Left lung (tissue), 10 donors: ENCODE data around the gene UST. TPM values are rescaled to one million over a fixed set of nuclear protein-coding genes. Genes with fewer than 3 reads are reported as not detected.
A peak's percentile ranks its signal among the peaks of the same experiment; 100 is the strongest.

ENCODE experiments used
- ATAC-seq: fragments of 200-7000 bp; cut with Tn5 transposase; one replicate; pipeline ENCODE4 v1.9.1; 2020; ENCODE audit warnings: moderate library complexity
- DNase-seq, 4 donors: peaks; one replicate each; pipeline ENCODE4 v3.0.0-alpha.2; 2013 to 2020
- H3K27ac ChIP-seq, 2 donors: fragments of 200-600 bp; sonication (generic) in 1 of 2; one replicate each; pipeline versions ENCODE4 v1.5.0 to v1.8.0; 2020 to 2021
- H3K27me3 ChIP-seq, 2 donors: fragments of 200-600 bp; sonication (generic) in 1 of 2; one replicate each; pipeline versions ENCODE4 v1.5.0 to v1.8.0; 2020 to 2021
- H3K36me3 ChIP-seq, 2 donors: fragments of 200-600 bp; sonication (generic) in 1 of 2; one replicate each; pipeline versions ENCODE4 v1.5.0 to v1.8.0; 2020 to 2021
- H3K4me1 ChIP-seq, 2 donors: fragments of 200-600 bp; one replicate each; pipeline ENCODE4 v1.8.0; 2021
- H3K4me3 ChIP-seq, 2 donors: fragments of 200-600 bp; sonication (generic) in 1 of 2; one replicate each; pipeline versions ENCODE4 v1.5.0 to v1.8.0; 2020 to 2021; ENCODE audit warnings: mild to moderate bottlenecking in 1 of 2
- H3K9me3 ChIP-seq, 2 donors: fragments of 200-600 bp; sonication (generic) in 1 of 2; one replicate each; pipeline versions ENCODE4 v1.5.0 to v1.8.0; 2020 to 2021
- CTCF ChIP-seq, 2 donors: fragments of 200-600 bp; sonication (generic) in 1 of 2; IDR thresholded peaks; one replicate each; pipeline versions ENCODE4 v1.5.0 to v1.8.0; 2021; ENCODE audit warnings: antibody characterized with exemption in 2 of 2
- intact Hi-C, 2 donors: fragments of 100-400 bp; cut with DNase I; formaldehyde crosslinking; loops; one replicate each; pipeline versions ENCODE4 v1.11.2 to v1.14.2; 2022
- polyA plus RNA-seq, 6 donors: library from polyadenylated mRNA; unstranded; fragments of 120-200 nt; gene quantifications; one replicate each; pipeline ENCODE4 v1.2.1, GENCODE V29; 2013; ENCODE audit not compliant: insufficient read length in 6 of 6
- total RNA-seq, 2 donors: library from RNA; stranded (reverse); fragmentation: NEBNext Ultra II Directional; extraction: Animal tissue kit (Norgen Biotek cat#: 25700); gene quantifications; one replicate each; pipeline ENCODE4 v1.2.1, GENCODE V29; 2021
- donor health status: DM: no; HTN: yes; CAD: no.
- donor health status: DM: no; HTN: no; CAD: no.

UST gene
- total and polyA plus RNA-seq, 8 donors = 7.4 to 17.0 (median 9.5) TPM

- DNase-seq (no peak), ATAC-seq (no peak)
- intact Hi-C loops = no loop called here
- Histone ChIP-seq H3K4me1 (no peaks in the 10 kb centered on the region), H3K27ac (no peak overlapping the region), H3K9me3 (no peaks in the 10 kb centered on the region), H3K27me3 (no peaks in the 10 kb centered on the region), H3K4me3 (no peak overlapping the region), H3K36me3 (no peaks in the 10 kb centered on the region)
- TF ChIP-seq CTCF (IDR thresholded peaks at IDR 0.05) = no peak
These were observed 142.0 kb downstream of the UST start for GRCh38 chr6:148888856-148889255.

GRCh38 chr6:148890096-148890495 lies 143.3 kb downstream of the UST start:
- ATAC-seq (no peak), DNase-seq (no peak)
- Histone ChIP-seq H3K27me3 (no peaks in the 10 kb centered on the region), H3K27ac (no peak overlapping the region), H3K4me1 (no peaks in the 10 kb centered on the region), H3K4me3 (no peak overlapping the region), H3K9me3 (no peaks in the 10 kb centered on the region), H3K36me3 (no peaks in the 10 kb centered on the region)
- intact Hi-C loops = no loop called here
- no peak for TF ChIP-seq CTCF (IDR thresholded peaks at IDR 0.05)

GRCh38 chr6:148890652-148891404 lies 144.0 kb downstream of the UST start:
- DNase-seq = no peak
- Histone ChIP-seq H3K27me3 (no peaks in the 10 kb centered on the region), H3K4me3 (no peak overlapping the region), H3K4me1 (no peaks in the 10 kb centered on the region), H3K9me3 (no peaks in the 10 kb centered on the region), H3K27ac (no peak overlapping the region), H3K36me3 (no peaks in the 10 kb centered on the region)
- TF ChIP-seq CTCF (IDR thresholded peaks at IDR 0.05) = no peak
- no peak for ATAC-seq
- intact Hi-C loops = no loop called here

- intact Hi-C loops = no loop called here
- H3K4me1 ChIP-seq = no peaks in the 10 kb centered on the region
- ATAC-seq (no peak), DNase-seq (peak in 1 of 4 donors; percentile 27)
- H3K27me3 ChIP-seq = no peaks in the 10 kb centered on the region
- H3K27ac ChIP-seq = no peak overlapping the region
- H3K4me3 ChIP-seq = no peak overlapping the region
- no peaks in the 10 kb centered on the region for H3K9me3 ChIP-seq
- H3K36me3 ChIP-seq = no peaks in the 10 kb centered on the region
- no peak for TF ChIP-seq CTCF (IDR thresholded peaks at IDR 0.05)
These were observed 144.6 kb downstream of the UST start for GRCh38 chr6:148891405-148891783.

- Histone ChIP-seq H3K4me1 (no peaks in the 10 kb centered on the region), H3K4me3 (no peak overlapping the region), H3K27me3 (no peaks in the 10 kb centered on the region), H3K9me3 (no peaks in the 10 kb centered on the region), H3K27ac (no peak overlapping the region), H3K36me3 (no peaks in the 10 kb centered on the region)
- intact Hi-C loops = no loop called here
- DNase-seq (no peak), ATAC-seq (no peak)
- no peak for TF ChIP-seq CTCF (IDR thresholded peaks at IDR 0.05)
These were observed 145.4 kb downstream of the UST start for GRCh38 chr6:148892247-148892646.
